GM12874 (cell line): ENCODE measurements around the gene TXLNB.

Experiments used
- TF ChIP-seq, protein P1 (sequence below): IDR thresholded peaks from 2 replicates; pipeline ENCODE4 v1.5.1; 2011; ENCODE audit warnings: low read depth, mild to moderate bottlenecking, control low read depth, low read length, moderate library complexity; ENCODE audit not compliant: insufficient read depth

Gene TXLNB

DNA sequence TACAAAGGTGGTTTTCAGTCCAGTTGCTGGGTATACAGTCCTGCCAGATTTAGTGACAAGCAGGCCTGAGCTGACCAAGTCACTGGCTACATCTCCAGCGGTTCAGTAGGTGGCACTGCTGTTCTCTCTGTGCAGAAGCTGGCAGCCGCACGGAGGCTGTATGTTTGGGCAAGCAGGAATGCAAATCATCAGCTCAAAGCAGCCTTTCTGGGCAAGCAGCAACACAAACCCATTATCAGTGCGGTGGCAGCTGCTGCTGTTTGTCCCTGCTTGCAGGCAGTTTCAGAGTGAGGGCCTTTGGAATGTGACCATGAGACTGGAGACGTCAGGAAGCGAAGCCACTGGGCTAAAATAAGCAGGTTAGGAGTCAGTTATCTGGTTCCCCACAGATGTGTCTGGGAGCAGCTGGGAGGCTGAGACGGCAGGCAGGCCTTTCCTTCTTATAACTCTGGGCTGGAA, 72.5 kb downstream of the TXLNB start:
- TF ChIP-seq, protein P1, sequence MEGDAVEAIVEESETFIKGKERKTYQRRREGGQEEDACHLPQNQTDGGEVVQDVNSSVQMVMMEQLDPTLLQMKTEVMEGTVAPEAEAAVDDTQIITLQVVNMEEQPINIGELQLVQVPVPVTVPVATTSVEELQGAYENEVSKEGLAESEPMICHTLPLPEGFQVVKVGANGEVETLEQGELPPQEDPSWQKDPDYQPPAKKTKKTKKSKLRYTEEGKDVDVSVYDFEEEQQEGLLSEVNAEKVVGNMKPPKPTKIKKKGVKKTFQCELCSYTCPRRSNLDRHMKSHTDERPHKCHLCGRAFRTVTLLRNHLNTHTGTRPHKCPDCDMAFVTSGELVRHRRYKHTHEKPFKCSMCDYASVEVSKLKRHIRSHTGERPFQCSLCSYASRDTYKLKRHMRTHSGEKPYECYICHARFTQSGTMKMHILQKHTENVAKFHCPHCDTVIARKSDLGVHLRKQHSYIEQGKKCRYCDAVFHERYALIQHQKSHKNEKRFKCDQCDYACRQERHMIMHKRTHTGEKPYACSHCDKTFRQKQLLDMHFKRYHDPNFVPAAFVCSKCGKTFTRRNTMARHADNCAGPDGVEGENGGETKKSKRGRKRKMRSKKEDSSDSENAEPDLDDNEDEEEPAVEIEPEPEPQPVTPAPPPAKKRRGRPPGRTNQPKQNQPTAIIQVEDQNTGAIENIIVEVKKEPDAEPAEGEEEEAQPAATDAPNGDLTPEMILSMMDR = peak; percentile 88

DNA sequence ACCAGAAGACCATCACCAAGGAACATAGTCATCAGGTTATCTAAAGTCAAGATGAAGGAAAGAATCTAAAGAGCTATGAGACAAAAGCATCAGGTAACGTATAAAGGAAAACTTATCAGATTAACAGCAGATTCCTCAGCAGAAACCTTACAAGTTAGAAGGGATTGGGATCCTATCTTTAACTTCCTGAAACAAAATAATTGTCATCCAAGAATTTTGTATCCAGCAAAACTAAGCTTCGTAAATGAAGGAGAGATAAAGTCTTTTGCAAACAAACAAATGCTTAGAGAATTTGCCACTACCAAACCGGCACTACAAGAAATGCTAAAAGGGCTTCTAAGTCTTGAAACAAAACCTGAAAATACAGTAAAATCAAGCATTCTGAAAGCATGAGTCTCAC, 86.0 kb downstream of the TXLNB start:
- TF ChIP-seq, protein P1 = no peak

DNA sequence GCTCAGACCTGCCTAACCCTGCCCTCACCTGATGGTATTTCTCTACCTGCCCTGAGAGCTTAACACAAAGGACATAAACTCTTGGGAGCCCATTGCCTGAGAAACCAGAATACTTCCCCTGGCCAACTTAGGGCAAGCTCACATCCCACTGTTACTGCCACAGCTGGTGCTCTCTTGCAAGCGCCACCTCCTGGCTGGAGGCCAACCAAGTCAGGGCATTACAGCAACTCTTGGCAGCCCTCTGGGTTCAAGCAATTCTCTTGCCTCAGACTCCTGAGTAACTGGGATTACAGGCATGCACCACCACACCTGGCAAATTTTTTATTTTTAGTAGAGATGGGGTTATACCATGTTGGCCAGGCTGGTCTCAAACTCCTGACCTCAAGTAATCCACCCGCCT, 86.8 kb downstream of the TXLNB start:
- TF ChIP-seq, protein P1 = no peak

DNA sequence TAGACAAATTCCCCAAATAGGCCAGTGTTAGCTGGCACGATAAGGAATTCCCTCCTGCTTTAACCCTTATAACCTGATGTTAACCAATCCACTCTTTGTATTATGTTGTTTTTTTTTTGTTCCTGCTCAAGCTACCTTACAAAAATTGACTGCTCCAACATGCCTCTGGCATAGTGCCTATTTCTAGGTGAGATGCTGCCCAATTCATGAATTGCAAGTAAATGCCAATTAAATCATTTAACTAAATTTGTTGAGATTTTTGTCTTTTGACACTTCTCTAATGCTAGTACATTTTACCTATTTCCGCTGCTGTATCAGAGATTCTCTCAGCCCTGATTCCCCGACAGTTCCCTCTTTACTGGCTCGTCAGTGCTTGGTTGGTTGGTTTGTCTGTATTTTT, 90.4 kb downstream of the TXLNB start:
- TF ChIP-seq, protein P1 = no peak

DNA sequence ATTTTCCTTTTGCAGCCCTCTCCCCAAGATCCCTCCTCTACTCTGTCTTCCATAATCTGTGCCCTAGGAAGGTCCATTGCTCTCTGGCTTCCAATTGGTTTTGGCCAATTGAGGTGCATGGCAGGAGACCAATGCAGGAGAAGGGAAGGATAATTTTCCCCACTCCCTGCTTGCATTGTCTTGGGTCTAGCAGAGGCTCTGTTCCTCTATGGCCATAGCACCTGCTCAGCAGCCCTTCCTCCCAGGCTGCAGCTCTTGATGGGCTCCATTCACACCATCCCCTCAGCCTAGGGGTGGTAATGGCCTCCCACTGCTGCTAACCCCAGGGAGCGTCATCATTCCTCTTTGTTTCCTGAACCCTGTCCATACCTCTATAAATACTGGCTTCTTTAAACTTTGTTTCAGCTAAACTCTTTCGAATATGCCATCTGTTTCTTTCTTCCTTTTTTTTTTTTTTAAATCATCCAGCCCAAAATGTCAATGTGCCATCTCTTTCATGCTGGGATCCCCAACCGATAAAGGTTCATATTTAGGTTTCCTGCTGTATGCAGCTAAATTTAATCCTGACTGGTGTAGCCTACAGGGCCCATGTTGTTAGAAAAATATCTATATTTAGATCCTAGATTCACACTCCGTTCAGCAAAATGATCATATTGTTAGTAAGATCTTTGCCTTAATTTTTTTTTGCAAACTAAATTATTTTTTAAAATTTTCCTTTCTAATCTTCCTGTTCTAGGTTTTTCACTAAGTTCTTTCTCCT, 93.1 kb downstream of the TXLNB start:
- TF ChIP-seq, protein P1 = no peak

DNA sequence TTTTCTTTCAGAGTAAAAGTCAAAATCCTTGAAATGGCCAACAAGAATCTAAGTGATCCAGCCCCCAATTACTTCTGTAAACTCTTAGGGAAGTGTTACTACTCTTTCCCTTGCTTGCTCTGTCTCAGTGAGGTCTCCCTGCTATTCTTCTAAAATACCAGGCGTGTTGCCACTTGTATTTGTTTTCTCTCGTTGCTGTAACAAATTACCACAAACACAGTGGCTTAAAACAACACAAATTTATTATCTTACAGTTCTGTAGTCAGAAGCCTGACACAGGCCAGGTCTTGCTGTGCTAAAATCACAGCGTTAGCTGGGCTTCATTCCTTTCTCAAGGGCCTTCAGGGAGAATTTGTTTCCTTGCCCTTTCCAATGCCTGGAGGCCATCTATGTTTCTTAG, 97.1 kb downstream of the TXLNB start:
- TF ChIP-seq, protein P1 = no peak
